ENCODE results near the gene LRRC4C.
"Not testable (repeated sequence)": the region's sequence is repeated elsewhere in the genome, so short reads cannot be mapped to it uniquely, and the experiment has no call there.

LRRC4C gene

DNA sequence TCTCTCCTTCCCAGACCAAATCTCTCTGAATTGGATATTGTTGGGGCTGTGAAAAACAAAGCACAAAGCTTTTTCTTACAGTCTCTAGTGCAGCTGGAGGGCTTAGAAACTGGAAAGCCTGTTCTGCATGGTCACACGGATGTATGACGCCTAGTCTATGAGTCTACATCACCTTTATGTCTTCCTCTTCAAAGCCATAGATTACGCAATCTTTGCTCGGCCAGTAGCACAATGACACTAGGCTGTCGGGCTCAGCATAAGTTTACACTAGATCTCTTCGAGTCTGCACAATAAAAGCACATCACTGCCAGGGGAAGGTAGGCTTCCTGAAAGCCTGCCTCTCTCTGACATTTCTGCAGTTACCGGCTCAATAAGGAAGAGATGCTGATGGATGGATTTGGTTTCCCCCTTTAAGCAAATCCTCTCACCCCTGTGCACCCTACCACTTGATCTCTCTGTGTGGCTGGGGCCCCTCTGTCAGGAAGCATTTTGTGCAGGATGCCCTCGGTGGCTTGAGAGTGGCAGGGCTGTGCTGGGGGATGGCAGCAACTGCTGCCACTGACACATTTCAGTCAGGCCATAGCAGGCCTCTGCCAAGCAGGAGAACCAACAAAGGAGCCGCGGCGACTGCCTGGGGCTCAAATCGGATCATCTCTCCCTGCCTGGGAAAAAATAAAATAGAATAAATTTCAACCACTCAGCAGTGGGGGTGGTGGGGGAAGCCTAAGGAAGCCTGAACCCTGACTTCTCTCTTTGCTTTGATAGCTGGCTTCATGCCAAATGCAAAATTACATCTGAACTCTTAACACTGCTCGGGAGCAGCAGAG, 1272.8 kb downstream of the LRRC4C start:
- TF ChIP-seq JUND (IDR thresholded peaks at IDR 0.05; ENCODE audit: low read depth), result no peak
- in situ Hi-C loops (cut with HindIII; ENCODE audit: low pct_unique_long_range_greater_than_20kb, low sequenced_read_pairs), result no loop called here
- DNase-seq (ENCODE audit: low read depth in 1 of 2, low spot score in 1 of 2), result peak in 1 of 2 experiments; percentile 43

DNA sequence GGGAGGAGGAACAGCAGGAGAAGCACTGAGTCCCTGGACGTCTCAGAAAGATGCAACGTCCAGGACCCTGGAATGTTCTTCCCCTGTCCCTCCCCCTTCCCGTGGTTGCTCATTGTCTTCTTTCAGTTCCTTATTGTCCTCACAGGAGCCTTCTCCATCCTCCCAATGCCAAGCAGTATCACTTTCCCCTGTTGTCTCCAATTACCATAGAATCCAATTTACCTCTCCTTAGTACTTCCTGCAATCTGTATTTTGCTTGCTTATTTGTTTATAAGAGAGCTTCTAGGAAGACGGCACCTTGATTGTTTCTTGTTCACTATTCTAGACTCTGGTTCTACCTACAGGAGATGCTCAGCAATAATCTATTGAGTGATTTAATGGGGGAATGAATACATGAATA, 1273.7 kb downstream of the LRRC4C start:
- DNase-seq (ENCODE audit: low read depth in 1 of 2, low spot score in 1 of 2), result no peak
- no peak for TF ChIP-seq JUND (IDR thresholded peaks at IDR 0.05; ENCODE audit: low read depth)
- in situ Hi-C loops (cut with HindIII; ENCODE audit: low pct_unique_long_range_greater_than_20kb, low sequenced_read_pairs), result no loop called here

DNA sequence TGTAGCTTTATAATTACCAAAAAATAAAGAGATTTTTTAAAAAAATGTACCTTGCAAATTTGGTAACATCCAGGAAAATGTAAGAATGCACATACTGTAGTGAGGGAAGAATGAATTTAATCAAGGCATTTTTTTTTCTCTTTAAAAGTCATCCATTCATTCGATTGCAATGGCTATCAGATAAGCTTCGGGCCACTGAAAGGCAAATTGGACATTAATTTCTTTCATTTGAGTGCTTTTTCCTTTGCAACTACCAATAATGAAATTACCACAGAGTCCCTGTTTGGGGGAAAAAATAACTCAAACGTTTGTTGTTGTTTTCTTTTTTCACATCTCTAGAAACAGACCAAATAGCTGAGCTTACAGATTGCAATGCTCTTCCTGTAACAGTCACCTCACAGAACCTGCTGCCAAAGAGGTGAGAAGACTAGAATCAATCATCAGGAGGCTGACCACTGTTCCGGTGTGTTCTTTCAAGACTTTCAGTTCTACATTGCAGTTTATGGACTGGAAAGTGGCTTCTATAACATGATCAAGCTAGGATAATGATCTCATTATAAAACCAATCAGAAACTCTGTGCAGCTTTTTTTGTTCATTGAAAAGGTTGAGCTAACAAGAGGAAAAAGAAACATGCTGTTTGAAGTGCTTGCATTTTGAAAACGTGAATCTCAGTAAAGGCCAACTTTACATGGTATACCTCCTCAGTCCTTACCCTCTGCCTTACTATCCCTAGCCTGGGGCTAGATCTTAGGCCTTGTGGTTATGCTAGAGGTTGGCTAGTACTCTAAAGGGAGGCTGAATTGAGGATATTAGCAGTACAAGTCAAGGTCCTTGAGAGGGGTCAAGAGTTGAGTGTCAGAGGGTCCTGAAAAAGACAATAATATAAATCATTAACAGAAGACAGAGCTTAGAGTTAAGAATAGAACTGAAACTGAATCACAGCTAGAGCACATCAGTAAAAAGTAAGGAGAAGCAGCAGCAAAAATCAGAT, 1276.1 kb downstream of the LRRC4C start:
- in situ Hi-C loops (cut with HindIII; ENCODE audit: low pct_unique_long_range_greater_than_20kb, low sequenced_read_pairs), result no loop called here
- TF ChIP-seq JUND (IDR thresholded peaks at IDR 0.05; ENCODE audit: low read depth), result no peak
- DNase-seq (ENCODE audit: low read depth in 1 of 2, low spot score in 1 of 2), result no peak

DNA sequence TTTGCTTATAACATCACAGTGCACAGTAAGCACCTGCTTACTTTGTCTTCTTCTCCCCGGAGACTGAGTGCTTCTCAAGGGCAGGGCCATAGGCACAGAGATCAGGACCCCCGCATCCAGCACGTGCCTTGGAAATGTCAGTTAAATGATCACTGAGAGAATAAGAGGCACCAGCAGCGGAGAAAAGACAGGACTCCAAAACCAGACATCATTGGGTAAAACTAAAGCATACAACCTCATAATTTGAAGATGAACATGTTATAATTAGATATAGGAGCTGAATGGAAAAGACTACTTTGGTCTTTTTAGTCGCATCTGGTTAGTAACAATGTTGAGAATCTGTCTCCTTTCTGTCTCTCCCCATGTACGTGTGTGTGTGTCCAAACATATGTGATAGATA, 1279.9 kb downstream of the LRRC4C start:
- no peak for DNase-seq (ENCODE audit: low read depth in 1 of 2, low spot score in 1 of 2)
- in situ Hi-C loops (cut with HindIII; ENCODE audit: low pct_unique_long_range_greater_than_20kb, low sequenced_read_pairs), result no loop called here
- no peak for TF ChIP-seq JUND (IDR thresholded peaks at IDR 0.05; ENCODE audit: low read depth)

DNA sequence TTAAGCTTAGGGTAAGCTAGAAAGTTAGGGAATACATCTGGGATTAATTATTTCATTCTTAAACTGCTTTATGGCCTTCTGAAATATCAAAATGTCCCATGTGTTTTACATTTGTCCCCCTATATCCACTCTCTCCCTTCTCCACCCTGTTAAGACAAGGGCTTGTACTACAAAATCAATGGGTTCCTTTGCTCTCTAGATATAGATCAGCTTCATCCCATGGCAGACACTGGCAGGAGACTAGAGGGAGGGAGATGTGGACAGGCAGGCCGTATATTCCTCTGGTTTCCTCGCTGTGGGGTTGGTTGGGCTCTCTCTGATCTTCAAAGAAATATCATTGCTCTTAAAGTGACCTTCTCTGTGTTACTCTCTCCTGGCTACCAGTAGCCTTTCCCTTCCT, 1281.0 kb downstream of the LRRC4C start:
- no peak for DNase-seq (ENCODE audit: low read depth in 1 of 2, low spot score in 1 of 2)
- TF ChIP-seq JUND (IDR thresholded peaks at IDR 0.05; ENCODE audit: low read depth), result no peak
- in situ Hi-C loops (cut with HindIII; ENCODE audit: low pct_unique_long_range_greater_than_20kb, low sequenced_read_pairs), result no loop called here

DNA sequence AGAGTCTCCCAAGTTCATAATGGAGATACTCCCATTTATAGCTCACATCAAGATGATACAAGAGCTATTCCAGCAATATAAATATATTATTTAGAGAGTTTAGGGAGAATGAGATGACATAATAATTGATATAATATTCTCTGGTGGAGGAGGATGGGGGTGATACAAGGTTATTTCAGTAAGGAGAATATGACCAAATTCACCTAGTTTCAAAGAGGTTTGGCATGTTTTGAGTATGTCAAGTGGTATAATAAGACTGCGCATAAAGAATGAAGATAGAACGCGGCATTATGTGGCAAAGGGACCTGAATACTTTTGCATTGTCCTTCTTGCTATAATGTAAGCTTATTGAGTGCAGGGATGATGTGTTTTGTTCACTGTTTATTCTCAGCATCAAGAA, 1283.5 kb downstream of the LRRC4C start:
- no peak for TF ChIP-seq JUND (IDR thresholded peaks at IDR 0.05; ENCODE audit: low read depth)
- in situ Hi-C loops (cut with HindIII; ENCODE audit: low pct_unique_long_range_greater_than_20kb, low sequenced_read_pairs), result no loop called here
- DNase-seq (ENCODE audit: low read depth in 1 of 2, low spot score in 1 of 2), result no peak

GRCh38 chr11:40170078-40170477, 1289.4 kb downstream of the LRRC4C start:
- in situ Hi-C loops (cut with HindIII; ENCODE audit: low pct_unique_long_range_greater_than_20kb, low sequenced_read_pairs), result no loop called here
- TF ChIP-seq JUND (IDR thresholded peaks at IDR 0.05; ENCODE audit: low read depth), result no peak
- DNase-seq (ENCODE audit: low read depth in 1 of 2, low spot score in 1 of 2), result no peak

DNA sequence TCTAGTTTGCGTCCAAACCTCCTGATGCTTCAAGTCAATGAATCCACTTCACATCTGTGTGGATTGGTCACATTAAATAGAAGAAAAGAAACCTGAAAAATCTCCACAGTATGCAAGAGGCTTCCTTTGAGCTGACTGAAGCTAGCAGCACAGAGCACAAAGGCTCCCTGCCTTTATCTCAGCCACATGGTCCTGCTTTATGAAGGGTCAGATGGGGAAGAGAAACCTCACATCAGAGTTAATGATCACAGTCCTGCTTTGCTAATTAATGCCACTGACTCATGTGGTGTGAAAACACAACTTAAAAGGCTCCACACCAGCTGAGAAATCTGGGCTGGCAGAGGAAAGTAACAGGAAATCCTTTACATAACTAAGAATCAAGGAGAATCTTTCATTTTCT, 1291.0 kb downstream of the LRRC4C start:
- in situ Hi-C loops (cut with HindIII; ENCODE audit: low pct_unique_long_range_greater_than_20kb, low sequenced_read_pairs), result no loop called here
- no peak for DNase-seq (ENCODE audit: low read depth in 1 of 2, low spot score in 1 of 2)
- no peak for TF ChIP-seq JUND (IDR thresholded peaks at IDR 0.05; ENCODE audit: low read depth)

- in situ Hi-C loops (cut with HindIII; ENCODE audit: low pct_unique_long_range_greater_than_20kb, low sequenced_read_pairs); DNase-seq (ENCODE audit: low read depth in 1 of 2, low spot score in 1 of 2): not testable (repeated sequence)
These were observed 1291.6 kb downstream of the LRRC4C start for GRCh38 chr11:40167805-40168204.

GRCh38 chr11:40166892-40167291, 1292.6 kb downstream of the LRRC4C start:
- no peak for DNase-seq (ENCODE audit: low read depth in 1 of 2, low spot score in 1 of 2)
- TF ChIP-seq JUND (IDR thresholded peaks at IDR 0.05; ENCODE audit: low read depth), result no peak
- in situ Hi-C loops (cut with HindIII; ENCODE audit: low pct_unique_long_range_greater_than_20kb, low sequenced_read_pairs), result no loop called here

GRCh38 chr11:40162901-40163883, 1296.3 kb downstream of the LRRC4C start:
- in situ Hi-C loops (cut with HindIII; ENCODE audit: low pct_unique_long_range_greater_than_20kb, low sequenced_read_pairs), result no loop called here
- no peak for DNase-seq (ENCODE audit: low read depth in 1 of 2, low spot score in 1 of 2)
- no peak for TF ChIP-seq JUND (IDR thresholded peaks at IDR 0.05; ENCODE audit: low read depth)

DNA sequence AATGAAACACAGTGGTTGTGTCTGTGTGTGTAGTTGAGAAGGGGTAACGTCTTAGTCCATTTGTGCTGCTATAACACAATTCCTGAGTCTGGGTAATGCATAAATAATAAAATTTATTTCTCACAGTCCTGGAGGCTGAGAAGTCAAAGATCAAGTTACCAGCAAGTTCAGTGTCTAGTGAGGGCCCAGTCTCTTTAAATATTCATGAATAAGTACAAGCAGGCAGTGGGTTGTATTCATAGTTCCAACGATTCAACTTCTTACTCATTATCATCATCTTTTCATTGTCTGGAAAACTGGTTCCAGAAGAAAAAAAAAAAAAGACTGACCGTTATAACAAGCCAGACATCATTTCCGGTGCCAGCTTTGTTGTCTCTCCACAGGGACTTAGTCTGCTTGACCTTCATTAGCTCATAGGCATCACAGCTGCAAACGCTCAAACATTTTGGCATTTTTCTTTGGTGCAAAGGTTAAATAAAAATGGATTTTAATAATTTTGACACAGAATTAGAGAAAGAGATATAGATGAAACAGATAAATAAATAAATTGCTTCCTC, 1297.5 kb downstream of the LRRC4C start:
- in situ Hi-C loops (cut with HindIII; ENCODE audit: low pct_unique_long_range_greater_than_20kb, low sequenced_read_pairs), result no loop called here
- no peak for TF ChIP-seq JUND (IDR thresholded peaks at IDR 0.05; ENCODE audit: low read depth)
- DNase-seq (ENCODE audit: low read depth in 1 of 2, low spot score in 1 of 2), result no peak

Data from T47D (cell line).